Measurements from ENCODE around the gene SH3GL3.

The SH3GL3 gene

DNA sequence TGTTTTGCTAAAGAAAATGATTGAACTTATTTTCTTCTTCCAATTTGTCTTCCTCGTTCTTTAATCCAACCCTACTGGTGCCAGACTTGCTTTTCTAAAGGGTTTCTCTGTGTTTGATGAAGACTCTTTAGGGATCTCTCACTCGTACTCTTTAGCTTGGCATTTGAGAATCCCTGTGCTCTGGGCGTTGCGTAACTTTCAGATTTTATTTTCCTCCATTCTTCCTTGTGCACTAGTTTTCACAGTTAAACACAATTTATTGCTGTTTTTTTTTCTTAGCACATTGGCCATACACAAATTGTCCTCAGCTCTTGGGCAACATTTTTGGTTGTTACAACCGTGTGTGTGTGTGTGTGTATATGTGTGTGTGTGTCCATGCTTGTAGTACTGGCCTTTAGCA, 111.0 kb downstream of the SH3GL3 start:
- Histone ChIP-seq H3K36me3 (ENCODE audit: control insufficient read depth, insufficient read depth, low read length) (no peaks in the 10 kb centered on the region), H3K4me3 (ENCODE audit: low read length) (no peak overlapping the region), H3K27me3 (ENCODE audit: control insufficient read depth, insufficient read depth, low read length) (no peaks in the 10 kb centered on the region), H3K4me1 (ENCODE audit: control insufficient read depth, insufficient read depth, low read length) (no peaks in the 10 kb centered on the region), H3K9me3 (ENCODE audit: control insufficient read depth, low read length) (no peaks in the 10 kb centered on the region), H3K9ac (ENCODE audit: low read length) (no peak overlapping the region)

DNA sequence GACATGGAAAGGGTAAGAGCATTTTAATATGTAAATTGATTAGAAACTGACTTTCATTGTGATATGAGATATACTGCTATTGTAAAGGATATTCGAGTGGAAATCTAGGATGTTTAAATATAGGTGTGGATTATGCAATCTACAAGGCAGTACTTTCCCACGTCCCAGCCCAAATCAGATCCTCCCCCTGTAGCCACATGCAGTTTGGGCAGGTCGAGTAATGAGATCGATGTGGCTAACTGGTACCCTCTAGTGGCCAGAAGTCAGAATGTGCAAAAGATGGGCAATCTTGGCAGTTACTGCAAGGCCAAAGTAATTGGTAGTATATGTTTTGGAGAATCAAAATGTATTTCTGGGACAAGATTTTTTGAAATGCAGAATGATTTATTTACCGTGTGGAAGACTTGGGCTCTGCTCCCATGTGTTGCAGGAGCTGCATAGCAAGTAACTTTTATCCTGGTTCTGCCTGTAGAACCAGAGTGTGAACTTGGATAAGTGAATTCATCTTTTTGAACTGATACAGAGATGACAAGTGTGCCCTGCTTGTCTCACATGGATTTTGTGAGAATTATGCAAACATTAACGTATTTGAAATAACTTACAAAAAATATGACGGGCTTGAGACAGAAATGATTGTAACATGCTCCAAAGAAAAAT, 112.3 kb downstream of the SH3GL3 start:
- no peak overlapping the region for H3K9ac ChIP-seq (ENCODE audit: low read length)
- no peaks in the 10 kb centered on the region for H3K27me3 ChIP-seq (ENCODE audit: control insufficient read depth, insufficient read depth, low read length)
- no peaks in the 10 kb centered on the region for H3K4me1 ChIP-seq (ENCODE audit: control insufficient read depth, insufficient read depth, low read length)
- H3K36me3 ChIP-seq (ENCODE audit: control insufficient read depth, insufficient read depth, low read length): no peaks in the 10 kb centered on the region
- no peaks in the 10 kb centered on the region for H3K9me3 ChIP-seq (ENCODE audit: control insufficient read depth, low read length)
- no peak overlapping the region for H3K4me3 ChIP-seq (ENCODE audit: low read length)

- no peaks in the 10 kb centered on the region for H3K4me1 ChIP-seq (ENCODE audit: control insufficient read depth, insufficient read depth, low read length)
- no peaks in the 10 kb centered on the region for H3K36me3 ChIP-seq (ENCODE audit: control insufficient read depth, insufficient read depth, low read length)
- H3K9ac ChIP-seq (ENCODE audit: low read length): no peak overlapping the region
- no peaks in the 10 kb centered on the region for H3K9me3 ChIP-seq (ENCODE audit: control insufficient read depth, low read length)
- H3K4me3 ChIP-seq (ENCODE audit: low read length): no peak overlapping the region
- no peaks in the 10 kb centered on the region for H3K27me3 ChIP-seq (ENCODE audit: control insufficient read depth, insufficient read depth, low read length)
Observed at GRCh38 chr15:83561661-83562060, 114.5 kb downstream of the SH3GL3 start.

DNA sequence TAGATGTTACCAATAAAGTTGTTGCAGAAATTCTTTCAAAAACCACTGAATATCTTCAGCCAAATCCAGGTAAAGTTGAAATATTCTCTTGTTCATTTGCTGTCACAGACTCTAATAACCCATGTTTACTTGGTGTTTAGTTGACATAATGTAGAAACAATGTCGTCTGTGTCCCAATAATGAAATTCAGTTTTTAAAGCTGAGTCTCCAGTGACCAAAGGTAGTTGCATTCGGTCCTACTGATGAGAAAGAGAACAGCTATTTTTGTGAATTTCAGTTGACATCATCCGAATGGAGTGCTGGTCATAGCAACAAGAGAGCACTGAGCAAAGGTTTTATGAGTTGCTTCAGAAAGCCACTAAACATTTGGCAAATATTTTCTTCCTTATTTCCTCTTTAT, 118.0 kb downstream of the SH3GL3 start:
- no peaks in the 10 kb centered on the region for H3K4me1 ChIP-seq (ENCODE audit: control insufficient read depth, insufficient read depth, low read length)
- H3K9ac ChIP-seq (ENCODE audit: low read length): no peak overlapping the region
- no peaks in the 10 kb centered on the region for H3K9me3 ChIP-seq (ENCODE audit: control insufficient read depth, low read length)
- H3K4me3 ChIP-seq (ENCODE audit: low read length): no peak overlapping the region
- H3K36me3 ChIP-seq (ENCODE audit: control insufficient read depth, insufficient read depth, low read length): no peaks in the 10 kb centered on the region
- H3K27me3 ChIP-seq (ENCODE audit: control insufficient read depth, insufficient read depth, low read length): no peaks in the 10 kb centered on the region

GRCh38 chr15:83565553-83566159, 118.5 kb downstream of the SH3GL3 start:
- H3K9me3 ChIP-seq (ENCODE audit: control insufficient read depth, low read length): no peaks in the 10 kb centered on the region
- no peak overlapping the region for H3K9ac ChIP-seq (ENCODE audit: low read length)
- H3K4me1 ChIP-seq (ENCODE audit: control insufficient read depth, insufficient read depth, low read length): no peaks in the 10 kb centered on the region
- H3K4me3 ChIP-seq (ENCODE audit: low read length): no peak overlapping the region
- H3K27me3 ChIP-seq (ENCODE audit: control insufficient read depth, insufficient read depth, low read length): no peaks in the 10 kb centered on the region
- no peaks in the 10 kb centered on the region for H3K36me3 ChIP-seq (ENCODE audit: control insufficient read depth, insufficient read depth, low read length)

DNA sequence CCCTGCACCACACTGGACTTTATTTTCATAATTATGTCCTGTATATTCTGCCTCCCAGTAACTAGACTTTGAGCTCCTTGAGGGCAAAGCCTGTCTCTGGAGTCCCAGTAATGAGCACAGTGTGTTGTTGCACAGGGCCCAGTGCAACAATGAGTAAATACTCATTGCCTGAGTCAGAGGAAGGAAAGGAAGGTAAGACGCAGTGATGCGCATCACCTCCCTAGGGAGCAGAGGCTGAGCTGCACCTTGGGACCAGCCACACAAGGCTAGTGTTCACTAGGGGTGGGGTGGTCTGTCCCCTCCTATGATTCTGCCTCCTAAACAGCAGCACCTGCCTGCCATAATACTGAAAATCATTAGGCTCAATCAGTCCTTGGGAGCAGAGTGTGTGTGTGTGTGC, 120.2 kb downstream of the SH3GL3 start:
- no peak overlapping the region for H3K4me3 ChIP-seq (ENCODE audit: low read length)
- H3K9me3 ChIP-seq (ENCODE audit: control insufficient read depth, low read length): no peaks in the 10 kb centered on the region
- no peaks in the 10 kb centered on the region for H3K4me1 ChIP-seq (ENCODE audit: control insufficient read depth, insufficient read depth, low read length)
- H3K36me3 ChIP-seq (ENCODE audit: control insufficient read depth, insufficient read depth, low read length): no peaks in the 10 kb centered on the region
- no peak overlapping the region for H3K9ac ChIP-seq (ENCODE audit: low read length)
- H3K27me3 ChIP-seq (ENCODE audit: control insufficient read depth, insufficient read depth, low read length): no peaks in the 10 kb centered on the region

DNA sequence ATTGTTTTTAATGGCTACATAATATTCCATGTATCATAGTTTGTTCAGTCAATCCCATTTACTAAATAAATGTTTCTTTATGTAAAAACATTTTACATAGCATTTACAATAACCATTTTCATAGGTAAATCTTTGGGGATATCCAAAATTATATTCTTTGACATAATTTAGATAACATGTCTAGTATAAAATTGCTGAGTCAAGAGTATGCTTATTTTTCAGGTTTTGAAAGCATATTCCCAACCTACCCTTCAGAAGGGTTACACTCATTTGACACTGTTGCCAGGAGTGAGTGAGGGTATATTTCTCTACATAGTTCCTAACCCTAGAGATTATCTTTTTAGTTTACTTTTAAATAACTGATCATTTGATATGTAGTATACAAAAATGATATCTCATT, 122.2 kb downstream of the SH3GL3 start:
- H3K9me3 ChIP-seq (ENCODE audit: control insufficient read depth, low read length): no peaks in the 10 kb centered on the region
- no peaks in the 10 kb centered on the region for H3K36me3 ChIP-seq (ENCODE audit: control insufficient read depth, insufficient read depth, low read length)
- H3K9ac ChIP-seq (ENCODE audit: low read length): no peak overlapping the region
- H3K4me1 ChIP-seq (ENCODE audit: control insufficient read depth, insufficient read depth, low read length): no peaks in the 10 kb centered on the region
- no peaks in the 10 kb centered on the region for H3K27me3 ChIP-seq (ENCODE audit: control insufficient read depth, insufficient read depth, low read length)
- no peak overlapping the region for H3K4me3 ChIP-seq (ENCODE audit: low read length)

DNA sequence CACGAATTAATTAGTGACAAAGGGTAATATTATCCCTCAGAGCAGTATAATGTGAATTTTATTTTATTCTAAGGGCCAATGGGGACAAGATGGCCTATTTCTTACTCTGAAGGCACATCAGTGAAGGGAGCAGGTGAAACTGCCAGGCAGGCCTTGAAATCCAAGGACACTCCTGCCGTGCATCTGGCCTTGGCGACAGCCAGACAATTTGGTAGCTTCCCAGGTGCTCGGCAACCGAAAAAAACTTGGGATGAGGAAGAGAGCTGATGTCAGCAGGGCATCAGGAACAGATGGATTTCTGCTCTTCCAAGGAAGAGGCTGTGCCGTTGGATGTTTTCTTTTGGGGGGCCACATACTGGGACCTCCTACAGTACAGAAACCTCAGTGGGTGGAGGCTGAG, 123.6 kb downstream of the SH3GL3 start:
- H3K4me3 ChIP-seq (ENCODE audit: low read length): no peak overlapping the region
- no peaks in the 10 kb centered on the region for H3K4me1 ChIP-seq (ENCODE audit: control insufficient read depth, insufficient read depth, low read length)
- H3K9ac ChIP-seq (ENCODE audit: low read length): no peak overlapping the region
- no peaks in the 10 kb centered on the region for H3K9me3 ChIP-seq (ENCODE audit: control insufficient read depth, low read length)
- no peaks in the 10 kb centered on the region for H3K27me3 ChIP-seq (ENCODE audit: control insufficient read depth, insufficient read depth, low read length)
- no peaks in the 10 kb centered on the region for H3K36me3 ChIP-seq (ENCODE audit: control insufficient read depth, insufficient read depth, low read length)

GRCh38 chr15:83571820-83572707, 124.9 kb downstream of the SH3GL3 start:
- Histone ChIP-seq H3K9me3 (ENCODE audit: control insufficient read depth, low read length) (no peaks in the 10 kb centered on the region), H3K4me1 (ENCODE audit: control insufficient read depth, insufficient read depth, low read length) (no peaks in the 10 kb centered on the region), H3K27me3 (ENCODE audit: control insufficient read depth, insufficient read depth, low read length) (no peaks in the 10 kb centered on the region), H3K9ac (ENCODE audit: low read length) (no peak overlapping the region), H3K36me3 (ENCODE audit: control insufficient read depth, insufficient read depth, low read length) (no peaks in the 10 kb centered on the region), H3K4me3 (ENCODE audit: low read length) (no peak overlapping the region)

DNA sequence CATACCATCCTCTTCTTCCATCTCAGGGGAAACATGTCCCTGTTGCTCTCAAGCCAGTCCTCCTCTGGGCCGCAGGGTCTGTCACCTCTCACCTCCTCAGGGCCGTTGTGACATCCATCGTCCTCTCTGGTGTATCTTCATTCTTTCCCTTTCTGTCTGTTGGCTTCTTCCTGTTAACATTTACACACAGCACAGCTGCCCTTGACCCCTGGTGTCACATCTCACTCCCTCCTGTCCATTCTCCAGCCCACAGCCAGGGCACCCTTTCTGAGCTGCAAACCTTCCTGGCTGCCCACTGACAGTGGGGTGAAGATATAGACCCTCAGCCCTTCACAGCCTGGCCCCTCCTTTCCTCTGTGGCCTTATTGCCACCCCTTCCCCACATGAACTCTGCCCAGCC, 127.2 kb downstream of the SH3GL3 start:
- Histone ChIP-seq H3K9ac (ENCODE audit: low read length) (no peak overlapping the region), H3K36me3 (ENCODE audit: control insufficient read depth, insufficient read depth, low read length) (no peaks in the 10 kb centered on the region)

DNA sequence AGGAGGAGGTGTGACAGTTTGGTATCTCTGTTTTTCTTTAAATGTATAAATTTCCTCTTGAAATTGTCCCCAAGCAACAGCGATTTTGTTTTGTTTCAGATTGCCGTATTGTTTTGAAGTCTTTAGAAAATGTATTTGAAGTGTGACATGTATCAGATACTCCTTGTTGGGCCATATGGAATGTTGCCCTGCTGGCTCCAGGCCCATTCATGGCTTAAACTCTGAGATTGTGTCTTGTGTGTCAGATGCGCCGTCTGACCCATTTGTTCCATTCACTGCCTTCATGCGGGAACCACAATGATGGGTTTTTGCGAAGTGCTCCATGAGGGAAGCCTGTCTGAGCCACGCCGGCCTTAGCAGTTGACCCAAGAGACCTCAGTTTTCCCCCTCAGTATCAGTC, 131.6 kb downstream of the SH3GL3 start:
- Histone ChIP-seq H3K9ac (ENCODE audit: low read length) (no peak overlapping the region), H3K9me3 (ENCODE audit: control insufficient read depth, low read length) (no peaks in the 10 kb centered on the region)

More for the DNA sequence above, 127.2 kb downstream of the SH3GL3 start:
- Histone ChIP-seq H3K9me3 (ENCODE audit: control insufficient read depth, low read length) (no peaks in the 10 kb centered on the region), H3K4me1 (ENCODE audit: control insufficient read depth, insufficient read depth, low read length) (no peaks in the 10 kb centered on the region), H3K27me3 (ENCODE audit: control insufficient read depth, insufficient read depth, low read length) (no peaks in the 10 kb centered on the region), H3K4me3 (ENCODE audit: low read length) (no peak overlapping the region)

DNA sequence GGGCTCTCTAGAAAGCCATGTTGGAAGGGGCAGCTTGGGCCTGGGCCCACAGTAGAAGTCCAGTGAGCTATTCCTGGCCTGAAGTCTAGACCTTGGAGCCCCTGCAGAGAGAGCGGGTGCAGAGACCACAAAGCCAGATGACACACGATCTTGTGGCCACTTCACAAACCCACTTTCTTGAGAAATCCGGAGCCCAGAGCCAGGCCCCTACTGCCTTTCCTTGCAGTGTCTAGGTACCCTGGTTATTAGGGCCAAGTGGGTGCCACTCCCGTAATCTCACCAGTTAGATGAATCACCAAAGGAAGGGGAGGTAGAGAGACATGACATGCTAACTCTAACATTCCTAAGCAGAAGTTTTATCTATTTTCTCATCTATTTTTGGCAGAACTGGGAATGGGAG, 134.2 kb downstream of the SH3GL3 start:
- H3K4me3 ChIP-seq (ENCODE audit: low read length): no peak overlapping the region
- no peaks in the 10 kb centered on the region for H3K27me3 ChIP-seq (ENCODE audit: control insufficient read depth, insufficient read depth, low read length)
- no peaks in the 10 kb centered on the region for H3K36me3 ChIP-seq (ENCODE audit: control insufficient read depth, insufficient read depth, low read length)
- H3K9me3 ChIP-seq (ENCODE audit: control insufficient read depth, low read length): no peaks in the 10 kb centered on the region
- no peak overlapping the region for H3K9ac ChIP-seq (ENCODE audit: low read length)
- H3K4me1 ChIP-seq (ENCODE audit: control insufficient read depth, insufficient read depth, low read length): no peaks in the 10 kb centered on the region

More for the DNA sequence above, 131.6 kb downstream of the SH3GL3 start:
- Histone ChIP-seq H3K36me3 (ENCODE audit: control insufficient read depth, insufficient read depth, low read length) (no peaks in the 10 kb centered on the region), H3K4me1 (ENCODE audit: control insufficient read depth, insufficient read depth, low read length) (no peaks in the 10 kb centered on the region), H3K4me3 (ENCODE audit: low read length) (no peak overlapping the region), H3K27me3 (ENCODE audit: control insufficient read depth, insufficient read depth, low read length) (no peaks in the 10 kb centered on the region)
